Fibroblast of villous mesenchyme (primary cell): ENCODE results near the gene GRPEL2. TPM values are rescaled to one million over a fixed set of nuclear protein-coding genes. Genes with fewer than 3 reads are reported as not detected.

Experiments
- DNase-seq: peaks from one replicate; pipeline ENCODE4 v3.0.0-alpha.2; 2010; ENCODE audit warnings: low read depth
- H3K4me3 ChIP-seq: 2 replicates; pipeline ENCODE4 v1.5.1; 2011; ENCODE audit warnings: low read depth, mild to moderate bottlenecking, low read length
- CTCF ChIP-seq: IDR thresholded peaks from 2 replicates; pipeline ENCODE4 v1.5.1; 2012; ENCODE audit warnings: low read depth, mild to moderate bottlenecking, low read length; ENCODE audit not compliant: insufficient read depth
- total RNA-seq: library from RNA; depleted of rRNA; stranded (reverse); fragments of >200 nt; gene quantifications from 2 replicates; pipeline ENCODE4 v1.2.3, GENCODE V29; 2012

Gene GRPEL2
- total RNA-seq, 1 donor = 27.6 TPM

DNA sequence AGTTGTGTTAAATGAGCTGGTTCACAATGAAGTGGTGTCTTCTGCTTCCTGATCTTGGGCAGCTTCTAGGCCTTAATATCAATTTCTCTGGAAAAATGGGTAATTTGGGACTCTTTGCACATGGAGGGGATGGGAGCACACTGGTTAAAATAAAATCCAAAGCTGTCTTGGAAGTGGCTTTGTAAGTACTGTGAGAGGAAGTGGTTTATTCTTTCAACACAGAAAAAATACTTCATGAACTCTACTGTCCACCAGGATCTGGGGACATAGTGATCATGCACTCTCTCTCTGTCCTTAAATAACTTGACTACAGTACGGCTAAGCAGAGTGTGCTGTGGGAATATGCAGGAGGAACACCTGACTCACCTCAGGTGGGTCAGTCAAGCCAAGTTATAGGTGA is 15.0 kb downstream of the GRPEL2 start:
- DNase-seq = no peak
- no peak overlapping the region for H3K4me3 ChIP-seq
- no peak for TF ChIP-seq CTCF

- DNase-seq = no peak
- TF ChIP-seq CTCF = no peak
These were observed 17.2 kb downstream of the GRPEL2 start for GRCh38 chr5:149362541-149362940.

GRCh38 chr5:149363358-149363757 is 18.1 kb downstream of the GRPEL2 start:
- no peak for TF ChIP-seq CTCF
- no peak overlapping the region for H3K4me3 ChIP-seq
- no peak for DNase-seq

More at GRCh38 chr5:149362541-149362940, 17.2 kb downstream of the GRPEL2 start:
- no peak overlapping the region for H3K4me3 ChIP-seq

DNA sequence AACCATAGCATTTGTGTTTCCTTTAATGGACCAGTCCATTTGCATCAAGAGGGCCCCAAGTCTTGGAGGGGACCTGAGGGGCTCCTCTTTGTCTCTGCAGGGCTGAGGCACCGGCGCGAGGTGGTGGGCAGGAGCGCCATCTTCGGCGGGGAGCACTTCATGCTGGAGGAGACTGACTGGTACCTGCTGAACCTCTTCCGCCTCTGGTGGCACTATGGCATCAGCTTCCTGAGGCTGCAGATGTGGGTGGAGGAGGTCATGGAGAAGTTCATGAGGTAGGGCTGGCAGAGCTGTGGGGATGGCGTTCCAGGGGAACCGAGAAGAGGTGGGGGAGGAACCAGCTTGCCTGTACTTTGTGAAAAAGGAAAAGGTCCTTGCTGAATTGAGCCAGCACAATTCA is 18.6 kb downstream of the GRPEL2 start:
- TF ChIP-seq CTCF = no peak
- H3K4me3 ChIP-seq = no peak overlapping the region
- DNase-seq = no peak

DNA sequence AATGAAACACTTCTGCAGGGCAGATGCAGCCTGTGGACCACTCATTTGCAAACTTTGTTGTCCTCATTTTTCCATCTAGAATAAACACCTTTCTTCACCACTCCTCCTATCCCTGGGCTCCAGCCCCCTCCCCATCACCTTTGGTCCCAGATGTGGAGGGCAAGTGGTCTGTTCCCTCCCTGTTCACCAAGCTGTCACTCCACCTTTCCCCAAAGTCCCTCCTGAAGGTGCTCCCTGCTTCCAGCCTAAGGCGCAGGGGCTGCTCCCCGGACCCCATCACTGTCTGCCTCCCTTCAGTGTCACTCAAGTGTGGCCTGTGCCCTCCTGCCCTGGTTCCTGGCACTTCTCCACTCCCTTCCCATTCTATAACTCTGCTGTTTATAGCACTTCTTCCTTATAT is 19.4 kb downstream of the GRPEL2 start:
- no peak for TF ChIP-seq CTCF
- DNase-seq = no peak
- H3K4me3 ChIP-seq = no peak overlapping the region

DNA sequence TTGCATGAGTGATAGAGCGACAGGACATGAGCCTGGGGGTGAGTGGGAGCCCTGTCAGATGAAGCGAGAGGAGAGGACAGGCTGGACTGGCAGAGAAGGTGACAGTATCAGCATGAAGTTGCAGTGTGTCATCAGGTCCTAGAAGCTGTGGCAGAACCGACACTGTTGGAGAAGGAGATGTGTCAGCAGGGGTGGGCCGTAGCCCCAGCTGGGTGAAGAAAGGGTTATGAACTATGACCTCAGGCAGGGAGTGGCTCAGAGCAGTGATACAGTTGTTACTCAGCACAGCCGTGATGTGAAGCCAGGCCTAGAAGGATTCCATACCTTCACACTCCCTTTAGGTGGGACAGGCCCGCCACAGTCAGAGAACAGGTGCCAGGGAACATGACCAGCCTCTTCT is 20.1 kb downstream of the GRPEL2 start:
- TF ChIP-seq CTCF = no peak
- H3K4me3 ChIP-seq = no peak overlapping the region
- DNase-seq = no peak

DNA sequence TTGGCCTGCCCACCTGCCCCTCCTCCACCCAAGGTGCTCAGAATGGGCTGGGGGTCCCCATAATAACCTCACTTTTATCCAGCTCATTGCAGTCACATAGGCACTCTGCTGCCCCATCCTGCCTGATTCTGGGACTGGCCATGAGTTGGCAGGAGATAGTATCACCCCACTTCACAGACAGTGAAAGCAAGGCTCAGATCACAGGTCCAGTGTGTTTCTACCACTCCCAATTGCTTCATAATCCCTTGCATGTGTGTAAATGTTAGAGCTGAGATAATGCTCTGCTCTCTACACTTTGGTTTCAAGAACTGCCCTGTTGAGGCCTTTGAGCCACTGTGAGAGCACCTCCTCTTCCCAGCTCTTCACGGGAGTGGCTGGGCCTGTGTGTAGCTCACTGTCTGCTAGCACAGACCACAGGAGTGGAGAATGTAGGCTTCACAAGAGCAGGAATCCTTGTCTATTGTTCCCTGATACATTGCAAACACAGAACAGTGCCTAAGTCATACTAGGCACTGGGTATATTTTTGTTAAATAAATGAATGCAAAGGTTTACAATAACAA is 20.9 kb downstream of the GRPEL2 start:
- DNase-seq = no peak
- no peak for TF ChIP-seq CTCF

More for the DNA sequence above, 20.9 kb downstream of the GRPEL2 start:
- no peak overlapping the region for H3K4me3 ChIP-seq
